MCF 10A (cell line): ENCODE results near the gene GSDMA. TPM values are rescaled to one million over a fixed set of nuclear protein-coding genes. Genes with fewer than 3 reads are reported as not detected.

Source experiments
- BruUV-seq: library from RNA; stranded (reverse); fragments of 400-500 nt; replicated peaks from 2 replicates; lab custom pipeline; 2021; lab: Mats Ljungman, UMichigan
- CTCF ChIA-PET: fragments of 300-600 bp; sonication (Branson Sonifier 250); formaldehyde crosslinking; extraction: SDS; loops from one replicate; lab custom pipeline; 2021; ENCODE audit warnings: antibody characterized with exemption, inconsistent platforms; lab: Yijun Ruan, JAX
- POLR2A ChIA-PET: fragments of 300-600, 350-650 bp; sonication (Branson Sonifier 250); formaldehyde crosslinking; extraction: SDS; loops from one replicate; lab custom pipeline; 2020; ENCODE audit warnings: antibody characterized with exemption, inconsistent platforms; lab: Yijun Ruan, JAX
- DNase-seq: peaks from one replicate; pipeline ENCODE4 v3.0.0-alpha.2; 2018; ENCODE audit not compliant: unreplicated experiment
- H3K27ac Mint-ChIP-seq: one replicate; pipeline ENCODE4 v1.8.0; 2022; ENCODE audit warnings: mild to moderate bottlenecking, low read depth, mixed read lengths; ENCODE audit not compliant: unreplicated experiment
- H3K27me3 Mint-ChIP-seq: one replicate; pipeline ENCODE4 v1.8.0; 2022; ENCODE audit warnings: mixed read lengths; ENCODE audit not compliant: insufficient read depth, unreplicated experiment
- H3K36me3 Mint-ChIP-seq: one replicate; pipeline ENCODE4 v1.8.0; 2022; ENCODE audit warnings: mild to moderate bottlenecking, moderate library complexity, mixed read lengths; ENCODE audit not compliant: insufficient read depth, unreplicated experiment
- H3K4me1 Mint-ChIP-seq: one replicate; pipeline ENCODE4 v1.8.0; 2022; ENCODE audit warnings: mixed read lengths; ENCODE audit not compliant: insufficient read depth, unreplicated experiment
- H3K4me3 Mint-ChIP-seq: one replicate; pipeline ENCODE4 v1.8.0; 2022; ENCODE audit warnings: mild to moderate bottlenecking, moderate library complexity, mixed read lengths; ENCODE audit not compliant: unreplicated experiment
- H3K9me3 Mint-ChIP-seq: one replicate; pipeline ENCODE4 v1.8.0; 2022; ENCODE audit warnings: mixed read lengths; ENCODE audit not compliant: unreplicated experiment
- CTCF ChIP-seq: fragments of 200-600 bp; IDR thresholded peaks from one replicate; pipeline ENCODE4 v1.8.0; 2022; ENCODE audit warnings: antibody characterized with exemption, mild to moderate bottlenecking; ENCODE audit not compliant: unreplicated experiment
- intact Hi-C: fragments of 100-400 bp; cut with micrococcal nuclease; formaldehyde crosslinking; loops from 2 replicates; pipeline ENCODE4 v1.14.1; 2022
- total RNA-seq: library from RNA; stranded (reverse); gene quantifications from 2 replicates; pipeline ENCODE4 v1.2.3, GENCODE V29; 2022

The GSDMA gene
- total RNA-seq, 1 experiment from 2014 or later = 0.77 TPM

- no peaks in the 10 kb centered on the region for H3K27me3 Mint-ChIP-seq
- CTCF ChIA-PET = interaction anchor here (0.6 to 10.7 kb wide), 8 partner anchors 11 to 274 kb away, joined by 3 to 237 read pairs (median 6); no protein-coding TSS in a partner anchor
- peaks cover 54% of the 10 kb centered on the region for H3K4me1 Mint-ChIP-seq
- no peak for TF ChIP-seq CTCF
- H3K36me3 Mint-ChIP-seq = peaks cover 24% of the 10 kb centered on the region
- H3K4me3 Mint-ChIP-seq = peak overlapping the region; percentile 65
- DNase-seq = no peak
- peak overlapping the region; percentile 59 for H3K27ac Mint-ChIP-seq
- intact Hi-C loops = no loop called here
- POLR2A ChIA-PET = interaction anchor here (1.1 to 8.1 kb wide), 7 partner anchors 10 to 94 kb away, joined by 3 to 164 read pairs (median 13); partner anchors contain the start of genes MED24 and NR1D1
- no peaks in the 10 kb centered on the region for H3K9me3 Mint-ChIP-seq
- TSS peak; percentile 56 for BruUV-seq
Observed at GRCh38 chr17:40017422-40018080, 54.7 kb downstream of the GSDMA start.

GRCh38 chr17:40018211-40019121 lies 55.7 kb downstream of the GSDMA start:
- no peak for TF ChIP-seq CTCF
- POLR2A ChIA-PET = interaction anchor here (0.6 to 8.1 kb wide), 13 partner anchors 9 to 104 kb away, joined by 3 to 164 read pairs (median 5); partner anchors contain the start of genes MED24, NR1D1 and PSMD3
- CTCF ChIA-PET = interaction anchor here (0.6 to 10.7 kb wide), 8 partner anchors 10 to 273 kb away, joined by 3 to 237 read pairs (median 4); no protein-coding TSS in a partner anchor
- DNase-seq = peak; percentile 94
- Mint-ChIP-seq H3K36me3 (peaks cover 32% of the 10 kb centered on the region), H3K27ac (peak overlapping the region; percentile 59), H3K9me3 (no peaks in the 10 kb centered on the region), H3K4me1 (peaks cover 63% of the 10 kb centered on the region), H3K4me3 (peak overlapping the region; percentile 51), H3K27me3 (no peaks in the 10 kb centered on the region)
- intact Hi-C loops = no loop called here
- no TSS peak for BruUV-seq

- intact Hi-C loops = no loop called here
- Mint-ChIP-seq H3K36me3 (peaks cover 32% of the 10 kb centered on the region), H3K9me3 (no peaks in the 10 kb centered on the region), H3K27ac (peak overlapping the region; percentile 59), H3K4me1 (peaks cover 65% of the 10 kb centered on the region), H3K4me3 (peak overlapping the region; percentile 51), H3K27me3 (no peaks in the 10 kb centered on the region)
- ChIA-PET POLR2A (interaction anchor here (0.6 to 8.1 kb wide), 11 partner anchors 8 to 103 kb away, joined by 3 to 164 read pairs (median 7); partner anchors contain the start of genes MED24, NR1D1 and PSMD3), CTCF (interaction anchor here (0.6 to 10.7 kb wide), 6 partner anchors 9 to 120 kb away, joined by 3 to 237 read pairs (median 4); no protein-coding TSS in a partner anchor)
- TF ChIP-seq CTCF = no peak
- TSS peak; percentile 4 for BruUV-seq
- DNase-seq = peak; percentile 96
Observed at GRCh38 chr17:40019140-40019991, 56.6 kb downstream of the GSDMA start.
